ENCODE measurements around the gene C11orf91.

C11orf91 gene

GRCh38 chr11:33696931-33697638 is 3.5 kb downstream of the C11orf91 start:
- Histone ChIP-seq H3K4me2 (ENCODE audit: low read depth, low read length, poor library complexity, severe bottlenecking) (no peak overlapping the region), H3K4me3 (ENCODE audit: low read length, poor library complexity, severe bottlenecking) (no peak overlapping the region), H3K79me2 (ENCODE audit: insufficient read depth, low read length) (no peaks in the 10 kb centered on the region), H3F3A (ENCODE audit: low read depth) (no peaks in the 10 kb centered on the region), H3K4me1 (ENCODE audit: insufficient read depth, low read length, poor library complexity, severe bottlenecking) (peaks cover 16% of the 10 kb centered on the region), H2AFZ (ENCODE audit: low read length) (no peak overlapping the region), H3K27me3 (ENCODE audit: insufficient read depth, low read length, poor library complexity, severe bottlenecking) (no peaks in the 10 kb centered on the region), H3K9me2 (replicated peaks; ENCODE audit: low read depth, low read length) (no peaks in the 10 kb centered on the region), H3K36me3 (ENCODE audit: insufficient read depth, low read length) (no peaks in the 10 kb centered on the region), H3K9me3 (ENCODE audit: insufficient read depth, low read depth, low read length) (no peaks in the 10 kb centered on the region), H3K9ac (ENCODE audit: low read depth, low read length, poor library complexity, severe bottlenecking) (no peak overlapping the region), H4K20me1 (ENCODE audit: insufficient read depth, low read length, poor library complexity, severe bottlenecking) (no peaks in the 10 kb centered on the region)
- TF ChIP-seq EZH2phosphoT487 (IDR thresholded peaks at IDR 0.05; ENCODE audit: borderline replicate concordance) (no peak), CTCF (conservative IDR thresholded peaks at IDR 0.05; ENCODE audit: low read length) (no peak)

GRCh38 chr11:33696411-33696810 is 4.2 kb downstream of the C11orf91 start:
- Histone ChIP-seq H4K20me1 (ENCODE audit: insufficient read depth, low read length, poor library complexity, severe bottlenecking) (no peaks in the 10 kb centered on the region), H3K4me2 (ENCODE audit: low read depth, low read length, poor library complexity, severe bottlenecking) (no peak overlapping the region), H3F3A (ENCODE audit: low read depth) (no peaks in the 10 kb centered on the region), H3K9me2 (replicated peaks; ENCODE audit: low read depth, low read length) (no peaks in the 10 kb centered on the region), H3K27me3 (ENCODE audit: insufficient read depth, low read length, poor library complexity, severe bottlenecking) (no peaks in the 10 kb centered on the region), H3K4me3 (ENCODE audit: low read length, poor library complexity, severe bottlenecking) (no peak overlapping the region), H3K9ac (ENCODE audit: low read depth, low read length, poor library complexity, severe bottlenecking) (no peak overlapping the region), H3K4me1 (ENCODE audit: insufficient read depth, low read length, poor library complexity, severe bottlenecking) (peaks cover 9% of the 10 kb centered on the region), H3K36me3 (ENCODE audit: insufficient read depth, low read length) (no peaks in the 10 kb centered on the region), H2AFZ (ENCODE audit: low read length) (no peak overlapping the region), H3K79me2 (ENCODE audit: insufficient read depth, low read length) (no peaks in the 10 kb centered on the region), H3K9me3 (ENCODE audit: insufficient read depth, low read depth, low read length) (no peaks in the 10 kb centered on the region)
- no peak for TF ChIP-seq EZH2phosphoT487 (IDR thresholded peaks at IDR 0.05; ENCODE audit: borderline replicate concordance)
- no peak for TF ChIP-seq CTCF (conservative IDR thresholded peaks at IDR 0.05; ENCODE audit: low read length)

- H2AFZ ChIP-seq (ENCODE audit: low read length) = no peak overlapping the region
These were observed 5.5 kb downstream of the C11orf91 start for GRCh38 chr11:33695051-33695566.

More at GRCh38 chr11:33695051-33695566, 5.5 kb downstream of the C11orf91 start:
- no peak for TF ChIP-seq CTCF (conservative IDR thresholded peaks at IDR 0.05; ENCODE audit: low read length)
- no peak for TF ChIP-seq EZH2phosphoT487 (IDR thresholded peaks at IDR 0.05; ENCODE audit: borderline replicate concordance)
- Histone ChIP-seq H3K9ac (ENCODE audit: low read depth, low read length, poor library complexity, severe bottlenecking) (no peak overlapping the region), H3K27me3 (ENCODE audit: insufficient read depth, low read length, poor library complexity, severe bottlenecking) (no peaks in the 10 kb centered on the region), H3K36me3 (ENCODE audit: insufficient read depth, low read length) (no peaks in the 10 kb centered on the region), H3K9me3 (ENCODE audit: insufficient read depth, low read depth, low read length) (no peaks in the 10 kb centered on the region), H3K9me2 (replicated peaks; ENCODE audit: low read depth, low read length) (no peaks in the 10 kb centered on the region), H4K20me1 (ENCODE audit: insufficient read depth, low read length, poor library complexity, severe bottlenecking) (no peaks in the 10 kb centered on the region), H3K4me2 (ENCODE audit: low read depth, low read length, poor library complexity, severe bottlenecking) (no peak overlapping the region), H3K79me2 (ENCODE audit: insufficient read depth, low read length) (no peaks in the 10 kb centered on the region), H3K4me1 (ENCODE audit: insufficient read depth, low read length, poor library complexity, severe bottlenecking) (peaks cover 3% of the 10 kb centered on the region), H3F3A (ENCODE audit: low read depth) (no peaks in the 10 kb centered on the region), H3K4me3 (ENCODE audit: low read length, poor library complexity, severe bottlenecking) (no peak overlapping the region)

Measured in Loucy (cell line).